Stimulated activated CD4-positive, alpha-beta T cell treated with anti-CD3 and anti-CD28 coated beads, TNF-alpha, amount 100 ng/mL, for 4 hours (primary cell): ENCODE measurements around the gene SYNC.
A peak's percentile ranks its signal among the peaks of the same experiment; 100 is the strongest.
"Not testable (repeated sequence)": the region's sequence is repeated elsewhere in the genome, so short reads cannot be mapped to it uniquely, and the experiment has no call there.

Experiments used
- DNase-seq, 3 experiments: peaks; one replicate each; pipeline ENCODE4 v3.0.0-alpha.2; 2020; ENCODE audit warnings: low read depth in 3 of 3

Gene SYNC

DNA sequence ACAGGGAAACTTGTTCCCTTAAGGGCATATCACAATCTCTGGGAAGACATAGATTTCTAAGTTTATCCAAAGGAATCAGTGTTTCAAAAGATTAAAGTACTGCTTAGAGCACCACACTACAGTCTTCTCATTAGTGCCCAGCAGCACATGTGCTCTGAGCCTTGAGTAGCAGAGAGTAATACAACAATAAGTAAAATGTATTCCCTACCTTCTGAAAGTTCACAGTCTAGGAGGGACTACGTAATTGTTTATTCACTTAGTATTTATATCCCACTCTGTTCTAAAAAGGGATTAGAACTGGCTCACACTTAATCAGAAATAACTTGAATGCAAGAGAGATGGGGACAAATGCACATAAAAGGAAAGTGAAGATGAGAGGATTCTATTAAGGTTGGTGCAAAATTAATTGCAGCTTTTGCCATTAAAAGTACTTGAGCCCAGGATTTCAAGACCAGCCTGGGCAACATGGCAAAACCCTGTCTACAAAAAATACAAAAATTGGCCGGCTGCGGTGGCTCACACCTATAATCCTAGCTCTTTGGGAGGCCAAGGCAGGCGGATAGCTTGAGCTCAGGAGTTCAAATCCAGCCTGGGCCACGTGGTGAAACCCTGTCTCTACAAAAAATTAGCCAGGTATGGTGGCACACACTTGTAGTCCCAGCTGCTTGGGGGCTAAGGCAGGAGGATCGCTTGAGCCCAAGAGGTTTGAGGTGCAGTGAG, 9.0 kb downstream of the SYNC start:
- DNase-seq, result no peak

DNA sequence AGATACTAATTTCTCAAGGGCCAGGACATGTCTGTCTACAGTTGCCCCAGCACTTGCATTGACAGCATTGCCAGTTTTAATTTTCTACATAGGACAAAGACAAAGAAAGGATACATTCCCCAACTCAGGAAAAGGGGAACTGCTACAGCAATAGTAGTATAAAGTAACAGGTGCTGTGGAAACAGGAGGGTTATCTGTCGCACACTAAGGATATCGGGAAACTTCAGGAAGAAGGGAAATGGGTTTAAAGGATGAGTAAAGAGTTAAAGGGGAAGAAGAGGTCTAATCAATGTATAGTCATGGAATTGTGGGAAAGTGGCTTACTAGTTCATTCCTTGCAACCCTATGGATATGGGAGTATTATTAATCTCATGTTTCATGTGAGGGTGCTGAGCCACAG, 16.2 kb downstream of the SYNC start:
- DNase-seq, result no peak

DNA sequence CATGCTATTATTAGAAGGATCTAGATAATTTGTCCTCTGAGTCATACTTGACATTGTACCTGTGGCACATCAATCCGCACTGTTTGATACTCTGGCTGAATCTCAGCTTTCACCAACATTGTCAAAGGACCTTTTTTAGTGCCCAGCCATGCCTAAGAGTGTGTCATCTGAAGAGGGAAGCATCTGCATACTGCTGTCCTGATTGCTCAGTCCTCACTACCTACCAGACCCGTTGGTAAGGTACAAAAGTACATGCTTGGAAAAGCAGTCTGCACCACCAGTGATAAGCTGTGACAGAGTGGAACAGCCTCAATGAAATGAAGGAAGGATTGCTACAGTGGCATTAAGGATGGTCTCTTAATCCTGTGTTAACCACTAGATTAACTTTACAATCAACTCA, 17.1 kb downstream of the SYNC start:
- DNase-seq, result no peak

DNA sequence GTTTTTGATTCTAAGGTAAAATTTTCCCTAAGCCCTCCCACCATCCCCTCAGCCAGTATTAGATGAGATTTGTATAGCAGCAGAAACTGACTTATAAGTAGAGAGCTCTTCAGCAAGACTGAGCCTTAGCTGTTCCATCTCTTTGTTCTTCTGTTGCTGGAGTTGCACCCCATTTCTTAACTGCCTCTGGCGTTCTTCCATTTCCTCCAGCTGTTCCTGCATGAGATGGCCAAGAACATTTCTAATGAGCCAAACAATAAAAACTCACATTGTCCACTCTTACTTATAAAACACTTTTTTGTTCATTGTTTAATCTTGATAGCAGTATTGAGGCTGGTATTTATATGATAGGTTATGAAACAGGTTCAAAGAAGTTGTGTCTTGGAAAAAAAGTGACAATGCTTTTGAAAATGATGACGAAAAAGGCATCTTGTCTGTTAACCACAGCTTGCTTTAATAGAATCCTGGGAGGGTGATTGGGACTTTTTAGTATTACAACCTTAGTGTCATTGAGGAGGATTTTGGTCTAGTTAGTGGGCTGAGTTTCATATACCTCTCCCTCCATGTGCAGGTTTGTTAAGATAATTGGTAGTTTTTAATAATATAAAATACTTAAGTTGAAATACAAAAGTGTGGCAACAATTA, 18.3 kb downstream of the SYNC start:
- no peak for DNase-seq

DNA sequence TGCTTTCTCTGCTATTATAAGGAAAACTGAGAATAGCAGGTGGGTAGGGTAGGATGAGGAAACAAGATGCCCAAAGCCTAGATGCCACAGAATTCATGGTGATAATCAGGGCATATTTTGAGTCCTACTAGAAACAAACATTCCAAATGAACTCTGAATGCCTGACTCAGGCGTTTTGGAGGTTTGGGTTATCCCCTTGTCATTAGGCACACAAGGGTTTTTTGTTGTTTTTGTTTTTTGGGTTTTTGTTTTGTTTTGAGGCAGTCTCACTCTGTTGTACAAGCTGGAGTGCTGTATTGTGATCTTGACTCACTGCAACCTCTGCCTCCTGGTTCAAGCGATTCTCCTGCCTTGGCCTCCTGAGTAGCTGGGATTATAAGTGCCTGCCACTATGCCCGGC, 19.2 kb downstream of the SYNC start:
- no peak for DNase-seq

DNA sequence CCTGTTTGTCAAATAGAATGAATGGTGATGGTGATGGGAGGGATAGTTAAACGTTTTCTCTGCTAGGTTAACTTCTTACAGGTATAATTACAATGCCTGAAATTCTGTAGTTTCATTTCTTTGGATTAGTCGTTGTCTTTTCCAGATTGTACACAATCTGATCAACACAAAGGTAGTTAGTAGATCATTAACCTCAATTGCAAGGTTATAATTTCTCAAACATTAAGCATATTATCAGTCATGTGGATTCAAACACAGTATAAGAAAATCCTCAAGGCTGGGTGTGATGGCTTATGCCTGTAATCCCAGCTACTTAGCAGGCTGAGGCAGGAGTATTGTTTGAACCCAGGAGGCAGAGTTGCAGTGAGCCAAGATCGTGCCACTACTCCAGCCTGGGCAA, 20.6 kb downstream of the SYNC start:
- no peak for DNase-seq

DNA sequence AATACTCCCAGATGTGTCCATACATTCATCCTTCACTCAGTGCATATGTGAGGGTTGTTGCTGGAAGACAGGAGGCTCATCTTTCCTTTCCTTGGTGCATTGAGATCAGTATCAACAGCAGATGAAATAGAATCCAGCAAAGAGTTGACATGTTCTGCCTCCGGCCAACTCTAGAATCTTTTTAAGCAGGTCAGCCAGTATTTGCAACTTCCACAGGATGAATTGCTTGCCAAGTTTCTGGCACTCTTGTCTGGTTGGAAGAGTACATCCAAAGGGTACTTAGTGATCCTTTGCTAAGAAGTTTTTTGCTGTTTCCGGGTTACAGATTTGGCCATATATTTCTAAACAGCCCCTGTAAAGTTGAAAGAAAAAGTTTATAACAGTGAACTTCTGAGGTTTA, 21.1 kb downstream of the SYNC start:
- DNase-seq, result no peak

DNA sequence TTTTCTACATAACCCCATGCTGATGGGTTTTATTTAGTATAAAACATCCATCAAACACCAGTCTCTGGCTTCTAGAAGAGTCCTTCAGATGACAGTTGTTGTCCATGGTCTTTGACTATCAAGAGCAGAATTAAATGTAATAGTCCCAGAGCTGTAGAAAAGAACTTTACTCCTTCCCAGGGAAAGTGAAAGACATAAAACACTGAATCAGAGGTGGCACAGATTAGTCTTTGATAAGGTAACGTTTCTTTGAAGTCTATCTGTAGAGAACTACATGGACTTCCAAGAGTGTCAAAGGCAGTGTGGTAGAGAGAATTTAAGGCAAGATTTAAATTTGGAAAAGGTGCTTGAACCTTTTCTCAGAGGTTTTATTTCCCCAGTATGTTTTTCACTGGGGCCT, 21.9 kb downstream of the SYNC start:
- DNase-seq, result no peak

DNA sequence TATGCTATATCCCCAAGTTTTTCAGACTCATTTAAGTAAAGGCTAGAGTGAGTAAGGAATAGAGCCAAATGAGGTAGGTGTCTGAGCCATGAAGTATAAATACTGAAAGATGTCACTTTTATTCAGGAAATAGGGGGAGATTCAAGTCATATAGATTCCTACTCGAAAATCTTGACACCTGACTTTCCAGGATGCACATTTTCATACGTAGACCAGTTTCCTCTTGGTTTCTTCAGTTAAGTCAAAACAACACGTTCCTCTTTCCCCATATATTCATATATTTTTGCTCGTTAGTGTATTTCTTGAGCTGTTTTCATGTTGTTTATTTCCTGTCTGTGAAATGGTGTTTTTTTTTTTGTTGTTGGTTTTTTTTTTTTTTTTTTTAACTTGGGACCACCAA, 22.6 kb downstream of the SYNC start:
- not testable (repeated sequence) for DNase-seq

DNA sequence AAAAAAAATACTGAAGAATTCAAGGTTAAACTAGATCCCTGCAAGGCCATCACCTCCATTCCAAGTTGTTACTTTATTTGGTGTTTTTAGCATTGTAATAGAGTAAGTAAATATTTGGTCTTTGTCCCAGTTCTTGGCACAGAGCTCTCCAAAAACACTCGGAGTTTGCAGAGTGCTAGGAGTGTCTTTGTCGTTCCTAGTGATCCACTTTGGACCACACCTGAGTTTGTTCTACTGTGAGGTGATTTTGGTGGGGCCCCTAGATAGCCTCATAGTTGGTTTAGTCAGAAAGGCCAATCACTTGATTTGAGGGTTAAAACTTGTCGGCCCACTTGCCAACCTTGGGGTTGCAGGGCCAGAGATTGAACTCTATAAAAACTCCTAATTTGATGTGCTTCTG, 25.6 kb downstream of the SYNC start:
- no peak for DNase-seq

DNA sequence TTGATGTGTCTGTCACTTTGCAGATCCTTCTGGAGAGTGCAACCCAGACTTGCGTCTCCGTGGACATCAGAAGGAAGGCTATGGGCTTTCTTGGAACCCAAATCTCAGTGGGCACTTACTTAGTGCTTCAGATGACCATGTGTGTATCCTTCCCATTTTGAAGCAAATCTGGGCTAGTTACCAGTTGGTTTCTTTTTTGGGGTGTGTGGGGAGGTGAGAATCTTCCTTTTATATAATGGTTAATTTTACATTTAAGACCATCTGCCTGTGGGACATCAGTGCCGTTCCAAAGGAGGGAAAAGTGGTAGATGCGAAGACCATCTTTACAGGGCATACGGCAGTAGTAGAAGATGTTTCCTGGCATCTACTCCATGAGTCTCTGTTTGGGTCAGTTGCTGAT, 33.9 kb downstream of the SYNC start:
- DNase-seq, result not testable (repeated sequence)

DNA sequence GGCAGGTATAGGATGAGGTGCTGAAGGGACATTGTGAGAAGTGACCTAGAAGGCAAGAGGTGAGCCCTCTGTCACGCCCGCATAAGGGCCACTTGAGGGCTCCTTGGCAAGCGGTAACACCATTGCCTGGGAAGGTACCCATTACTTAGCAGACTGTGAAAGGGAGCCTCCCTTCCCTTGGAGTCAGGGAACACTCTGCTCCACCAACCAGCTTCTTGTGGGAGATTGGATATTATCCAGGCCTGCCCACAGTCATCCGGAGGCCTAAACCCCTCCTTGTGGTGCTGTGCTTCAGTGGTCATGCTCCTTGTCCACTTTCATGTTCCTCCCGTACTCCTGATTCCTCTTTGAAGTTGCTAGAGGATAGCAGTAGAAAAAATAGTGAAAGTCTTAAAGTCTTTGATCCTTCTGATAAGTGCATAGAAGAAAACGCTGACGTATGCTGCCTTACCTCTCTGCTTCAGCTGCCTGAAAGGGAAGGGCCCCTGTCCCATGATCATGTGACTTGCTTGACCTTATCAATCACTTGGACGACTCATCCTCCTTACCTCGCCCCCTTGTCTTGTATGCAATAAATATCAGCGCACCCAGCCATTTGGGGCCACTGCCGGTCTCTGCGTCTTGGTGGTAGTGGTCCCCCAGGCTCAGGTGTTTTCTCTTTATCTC, 35.5 kb downstream of the SYNC start:
- DNase-seq, result no peak

DNA sequence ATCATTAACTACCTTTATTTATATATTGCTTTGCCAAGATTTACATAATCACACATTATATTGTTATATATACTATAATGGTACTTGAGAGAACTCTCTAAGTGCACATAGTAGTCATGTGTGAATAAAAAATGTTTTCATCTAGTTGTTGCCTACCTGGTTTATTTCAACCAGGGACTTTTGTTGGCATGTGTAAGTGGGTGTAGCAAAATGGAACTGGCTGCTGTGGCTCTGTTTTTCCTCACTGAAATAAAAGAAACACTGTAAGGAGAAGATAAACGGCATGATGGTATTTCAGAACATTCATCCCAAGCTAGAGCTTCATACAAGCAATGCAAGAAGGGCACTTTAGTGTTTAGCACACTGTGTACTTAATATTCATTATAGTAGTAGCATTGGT, 36.7 kb downstream of the SYNC start:
- no peak for DNase-seq

DNA sequence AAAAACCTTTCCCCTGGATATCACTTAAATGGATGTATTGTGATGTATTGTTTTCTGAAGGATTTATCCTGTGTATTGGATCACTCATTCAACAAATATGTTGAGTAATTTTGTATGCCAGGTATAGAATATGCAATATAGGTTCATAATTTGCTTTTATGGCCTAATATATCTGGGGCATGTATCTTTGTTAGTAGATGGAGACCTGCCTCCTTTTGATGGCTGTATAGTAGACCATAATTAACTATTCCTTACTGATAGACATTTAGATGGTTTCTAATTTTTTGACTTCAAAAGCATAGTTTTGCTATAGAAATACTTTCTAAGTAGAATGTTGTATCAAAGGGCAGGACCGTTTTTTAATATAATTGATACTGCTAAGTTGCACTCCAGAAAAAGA, 43.0 kb downstream of the SYNC start:
- DNase-seq, result no peak

DNA sequence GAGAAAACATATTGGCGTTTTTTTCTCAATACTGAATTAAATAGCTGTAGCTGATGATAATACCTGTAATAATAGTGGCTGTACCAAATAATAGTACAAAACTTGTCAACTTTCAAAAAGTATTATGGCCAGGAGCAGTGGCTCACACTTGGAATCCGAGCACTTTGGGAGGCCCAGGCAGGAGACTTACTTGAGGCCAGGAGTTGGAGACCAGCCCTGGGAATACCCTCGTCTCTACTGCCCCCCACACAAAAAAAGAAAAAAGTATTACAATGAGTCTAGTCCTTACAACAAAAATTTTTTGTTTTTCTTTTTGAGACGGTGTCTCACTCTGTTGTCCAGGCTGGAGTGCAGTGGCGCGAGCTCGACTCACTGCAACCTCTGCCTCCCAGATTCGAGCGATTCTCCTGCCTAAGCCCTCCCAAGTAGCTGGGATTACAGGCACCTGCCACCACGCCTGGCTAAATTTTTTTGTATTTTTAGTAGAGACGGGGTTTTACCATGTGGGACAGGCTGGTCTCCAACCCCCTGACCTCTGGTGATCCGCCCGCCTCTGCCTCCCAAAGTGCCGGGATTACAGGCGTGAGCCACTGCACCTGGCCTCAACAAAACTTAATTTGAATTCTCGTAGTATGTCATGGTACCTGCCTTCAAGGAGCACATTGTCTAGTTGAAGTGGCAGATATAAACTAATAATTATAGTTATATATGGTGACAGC, 50.2 kb downstream of the SYNC start:
- DNase-seq, result no peak

DNA sequence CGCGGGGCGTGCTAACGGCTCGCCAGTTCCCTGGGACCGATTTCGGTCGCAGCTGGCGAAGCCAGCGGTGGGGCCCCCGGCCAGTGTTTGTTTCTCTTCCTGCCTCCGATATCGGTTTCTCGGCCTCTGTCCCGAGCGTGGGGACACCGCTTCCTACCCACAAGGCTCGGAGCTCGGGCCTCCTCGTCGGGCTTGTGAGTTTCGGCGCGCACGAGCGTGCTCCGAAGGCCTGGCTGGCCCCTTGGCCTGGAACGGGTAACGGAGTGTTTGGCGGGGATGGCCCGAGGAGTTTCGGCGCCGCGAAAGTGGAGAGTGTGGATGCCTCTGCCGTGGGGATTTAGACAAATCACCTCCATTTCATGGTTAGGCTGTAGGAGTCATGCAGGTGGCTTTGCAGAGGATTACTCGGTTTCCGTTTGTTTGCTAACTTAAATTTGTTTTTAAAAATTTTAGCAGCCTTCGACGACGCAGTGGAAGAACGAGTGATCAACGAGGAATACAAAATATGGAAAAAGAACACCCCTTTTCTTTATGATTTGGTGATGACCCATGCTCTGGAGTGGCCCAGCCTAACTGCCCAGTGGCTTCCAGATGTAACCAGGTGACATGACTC, 51.0 kb downstream of the SYNC start:
- DNase-seq, result peak in 1 of 3 experiments; percentile 2

DNA sequence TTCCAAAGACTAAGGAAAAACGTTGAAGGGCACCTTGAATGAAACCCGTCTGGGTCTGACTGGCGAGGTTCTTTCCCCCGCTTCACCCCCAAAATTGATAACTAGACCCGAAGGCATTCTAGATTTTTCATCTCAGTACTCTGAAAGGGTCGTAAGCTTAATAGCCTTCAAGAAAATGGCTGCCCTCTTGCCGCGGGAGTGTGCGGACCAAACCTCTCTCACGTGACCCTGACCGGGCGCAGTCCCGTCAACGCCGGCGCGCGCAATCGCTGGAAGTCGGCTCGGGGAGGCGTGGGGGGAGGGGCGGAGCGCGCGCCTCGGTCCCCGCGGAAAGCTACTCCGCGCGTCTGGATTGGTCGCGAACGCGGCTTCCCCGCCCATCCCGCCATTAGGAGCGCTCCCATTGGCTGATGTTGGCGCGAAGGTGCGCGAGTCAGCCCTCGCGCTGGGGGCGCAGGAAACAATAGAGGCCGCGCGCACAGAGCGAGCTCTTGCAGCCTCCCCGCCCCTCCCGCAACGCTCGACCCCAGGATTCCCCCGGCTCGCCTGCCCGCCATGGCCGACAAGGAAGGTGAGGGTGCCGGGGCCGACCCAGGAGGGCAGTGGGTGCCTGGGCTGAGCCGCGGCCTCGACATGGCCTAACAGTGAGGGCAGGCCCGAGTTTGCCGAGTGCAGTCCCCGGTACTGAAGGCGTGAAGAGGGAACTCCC, 51.7 kb downstream of the SYNC start, which contains the start of gene RBBP4:
TSS of gene RBBP4 (plus strand) at position 457 of the 709 bp plus-strand sequence. CDS start at position 556, 99 bp downstream.
- DNase-seq, result peak; percentile 94 to 97 (median 97)

DNA sequence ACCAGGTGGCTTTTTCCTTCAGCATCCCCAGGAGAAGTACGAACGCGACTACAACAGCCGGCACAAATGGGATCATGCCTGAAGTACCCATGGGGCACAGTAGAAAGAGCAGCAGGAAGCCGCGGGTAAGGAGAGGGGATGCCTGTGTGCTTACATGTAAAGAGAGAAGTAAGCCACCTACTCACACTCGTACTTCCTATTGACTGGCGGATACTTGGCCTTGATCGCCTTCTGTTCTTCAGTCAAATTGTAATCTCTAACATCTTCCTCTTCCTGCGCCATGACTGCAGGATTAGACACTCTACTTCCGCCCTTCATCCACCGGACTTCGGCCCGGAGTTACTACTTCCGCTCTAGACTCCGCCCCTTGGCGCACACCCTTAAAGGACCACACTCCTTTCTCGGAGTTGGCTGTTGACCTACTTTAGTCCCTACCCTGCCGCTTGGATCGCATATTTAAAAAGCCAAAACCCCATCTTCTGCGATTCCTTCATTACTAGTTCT, 52.3 kb downstream of the SYNC start, which contains the start of gene ZBTB8OS:
TSS of gene ZBTB8OS (minus strand) at position 303 of the 504 bp plus-strand sequence. CDS start at position 282, 21 bp downstream.
- DNase-seq, result peak; percentile 64 to 80 (median 66)

DNA sequence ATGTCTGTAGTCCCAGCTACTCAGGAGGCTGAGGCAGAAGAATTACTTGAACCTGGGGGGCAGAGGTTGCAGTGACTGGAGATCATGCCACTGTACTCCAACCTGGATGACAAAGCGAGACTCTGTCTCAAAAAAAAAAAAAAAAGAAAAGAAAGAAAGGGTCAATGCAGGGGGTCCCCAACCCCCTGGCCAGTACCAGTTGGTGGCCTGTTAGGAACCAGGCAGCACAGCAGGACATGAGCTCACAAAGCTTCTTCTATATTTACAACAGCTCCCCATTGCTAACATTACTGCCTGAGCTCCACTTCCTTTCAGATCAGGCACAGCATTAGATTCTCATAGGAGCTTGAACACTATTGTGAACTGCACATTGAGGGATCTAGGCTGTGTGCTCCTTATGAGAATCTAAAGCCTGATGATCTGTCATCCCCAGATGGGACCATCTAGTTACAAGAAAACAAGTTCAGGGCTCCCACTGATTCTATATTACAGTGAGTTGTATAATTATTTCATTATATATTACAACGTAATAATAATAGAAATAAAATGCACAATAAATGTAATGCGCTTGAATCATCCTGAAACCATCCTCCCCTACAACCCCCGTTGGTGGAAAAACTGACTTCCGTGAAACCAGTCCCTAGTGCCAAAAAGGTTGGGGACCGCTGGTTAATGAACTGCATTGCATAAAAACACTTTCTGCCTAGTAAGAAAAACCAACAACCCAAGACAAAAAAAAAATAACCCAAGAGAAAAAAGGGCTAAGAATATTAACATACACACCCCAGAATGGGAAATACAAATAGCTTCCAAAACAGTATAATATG, 55.0 kb downstream of the SYNC start:
- no peak for DNase-seq

DNA sequence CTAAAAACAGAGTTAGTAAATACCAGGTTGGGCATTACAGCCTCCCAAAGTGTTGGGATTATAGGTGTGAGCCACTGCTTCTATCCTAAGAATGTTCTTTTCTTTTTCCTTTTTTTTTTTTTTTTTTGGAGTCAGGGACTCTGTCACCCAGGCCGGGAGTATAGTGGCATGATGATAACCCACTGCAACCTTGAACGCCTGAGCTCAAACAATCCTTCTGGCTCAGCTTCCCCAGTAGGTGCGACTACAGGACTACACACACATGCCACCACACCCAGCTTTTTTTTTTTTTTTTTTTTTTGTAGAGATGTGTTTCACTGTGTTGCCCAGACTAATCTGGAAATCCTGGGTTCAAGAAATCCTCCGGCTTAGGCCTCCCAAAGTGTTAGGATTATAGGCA, 58.1 kb downstream of the SYNC start:
- DNase-seq, result no peak
